Stimulated activated CD8-positive, alpha-beta memory T cell treated with anti-CD3 and anti-CD28 coated beads, Interleukin-2, amount 100 ng/mL, for 1 hour (primary cell): ENCODE data around the gene TMEM252.

Source experiments
- DNase-seq, 2 donors: peaks; one replicate each; pipeline ENCODE4 v3.0.0-alpha.2; 2020; ENCODE audit warnings: low read depth in 2 of 2

The TMEM252 gene, protein sequence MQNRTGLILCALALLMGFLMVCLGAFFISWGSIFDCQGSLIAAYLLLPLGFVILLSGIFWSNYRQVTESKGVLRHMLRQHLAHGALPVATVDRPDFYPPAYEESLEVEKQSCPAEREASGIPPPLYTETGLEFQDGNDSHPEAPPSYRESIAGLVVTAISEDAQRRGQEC

DNA sequence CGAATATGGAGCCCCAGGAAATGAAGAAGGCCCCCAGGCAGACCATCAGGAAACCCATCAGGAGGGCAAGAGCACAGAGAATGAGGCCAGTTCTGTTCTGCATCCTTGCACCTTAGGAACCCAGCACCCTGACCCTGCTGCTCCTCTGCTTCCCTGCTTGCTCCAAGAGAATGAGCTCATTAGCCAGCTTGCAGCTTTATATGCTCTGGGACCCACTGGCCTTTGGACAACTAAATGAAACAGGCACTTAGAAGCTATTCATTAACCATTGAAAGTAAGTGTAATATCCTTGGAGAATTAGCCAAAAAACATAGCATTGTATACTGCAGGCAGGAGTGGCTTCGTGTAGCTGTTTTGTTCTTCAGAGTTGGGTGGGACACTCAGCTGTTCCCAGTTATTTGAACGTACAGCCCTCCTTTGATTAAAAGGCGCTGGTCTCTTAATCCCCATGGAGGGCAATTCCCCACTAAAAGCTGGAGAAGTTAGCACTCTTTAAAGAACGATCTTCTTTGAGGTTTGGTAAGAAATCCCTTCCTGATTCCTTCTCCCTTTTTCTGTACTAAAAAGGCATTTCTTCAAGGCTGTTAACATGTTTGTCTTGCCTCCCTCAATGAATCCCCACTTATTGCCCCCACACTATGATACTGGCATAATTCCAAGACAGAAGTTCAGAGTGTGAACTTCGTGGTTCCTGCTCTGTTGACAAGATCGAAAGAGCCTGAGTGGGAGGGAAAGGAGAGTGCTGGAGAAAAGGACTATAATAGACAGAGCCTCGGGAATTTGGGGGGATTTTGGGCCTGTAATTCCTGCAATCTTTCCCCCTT, at the start of gene TMEM252:
TMEM252 (minus strand) TSS at position 172 of the 824 bp plus-strand sequence; CDS start at position 103, 69 bp downstream.
- no peak for DNase-seq

DNA sequence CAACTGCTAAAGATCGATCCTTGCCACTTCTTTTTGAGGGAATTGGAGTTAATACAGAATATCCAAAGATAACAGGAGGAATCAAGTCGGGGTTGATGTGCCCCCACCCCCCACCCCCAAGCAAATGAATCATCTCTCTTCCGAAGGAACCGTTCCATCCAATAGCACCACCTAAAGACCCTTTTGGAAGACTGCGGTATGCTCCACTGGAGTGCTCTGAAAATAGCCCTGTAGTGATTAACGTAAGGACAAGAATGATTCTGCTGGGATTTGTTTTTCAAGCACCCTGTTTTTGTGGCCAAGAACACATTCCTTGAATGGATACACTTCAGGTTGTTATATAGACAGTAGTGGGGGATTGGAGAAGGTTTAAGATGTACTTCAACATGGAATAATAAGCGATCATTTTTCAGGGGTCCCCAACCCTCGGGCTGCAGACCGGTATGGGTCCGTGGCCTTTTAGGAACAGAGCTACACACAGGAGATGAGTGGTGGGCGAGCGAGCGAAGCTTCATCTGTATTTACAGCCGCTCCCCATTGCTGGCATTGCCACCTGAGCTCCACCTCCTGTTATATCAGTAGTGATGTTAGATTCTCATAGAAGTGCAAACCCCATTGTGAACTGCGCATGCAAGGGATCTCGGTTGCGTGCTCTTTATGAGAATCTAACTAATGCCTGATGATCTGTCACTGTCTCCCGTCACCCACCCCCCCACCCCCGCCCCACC, 44.5 kb upstream of the TMEM252 start:
- DNase-seq, result no peak

DNA sequence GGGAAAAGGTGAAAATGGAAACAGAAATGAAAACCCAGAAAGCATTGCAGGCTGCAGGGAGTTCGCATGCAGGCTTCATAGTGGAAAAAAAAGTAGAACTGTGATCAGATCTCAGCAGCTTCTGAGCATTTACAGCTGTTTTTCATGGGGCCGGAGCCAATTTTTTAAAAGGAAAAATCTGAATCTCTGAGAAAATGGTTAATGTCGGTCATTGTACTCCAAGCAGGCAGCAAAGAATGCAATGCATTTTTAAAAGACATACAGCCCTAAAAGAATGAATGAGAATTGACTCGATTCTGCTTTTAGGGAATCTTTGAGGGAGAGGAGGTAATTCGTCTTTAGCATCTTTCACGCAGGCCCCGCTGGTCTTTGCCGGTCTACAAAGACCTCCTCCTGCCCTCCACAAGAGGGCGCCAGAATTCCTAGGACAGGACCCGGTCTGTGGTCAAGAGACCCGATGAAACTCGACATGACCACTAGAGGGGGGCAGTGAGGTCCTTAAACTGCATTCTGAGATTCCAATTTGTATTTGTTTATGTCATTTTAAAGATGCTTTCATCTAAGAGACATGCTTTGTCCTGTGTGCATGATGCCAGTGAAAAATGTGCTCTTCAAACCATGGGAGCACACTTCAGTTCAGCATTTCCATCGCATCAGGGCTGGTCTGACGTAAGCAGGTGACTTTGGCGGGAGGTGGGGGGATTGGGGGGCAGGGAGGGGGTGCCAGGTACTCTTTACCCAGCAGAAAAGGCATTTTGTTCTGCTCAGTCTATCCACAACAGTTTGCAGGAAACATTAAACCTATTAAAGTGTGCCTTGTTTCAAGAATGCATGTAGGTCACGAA, 43.7 kb upstream of the TMEM252 start:
- peak; percentile 49 to 56 for DNase-seq

DNA sequence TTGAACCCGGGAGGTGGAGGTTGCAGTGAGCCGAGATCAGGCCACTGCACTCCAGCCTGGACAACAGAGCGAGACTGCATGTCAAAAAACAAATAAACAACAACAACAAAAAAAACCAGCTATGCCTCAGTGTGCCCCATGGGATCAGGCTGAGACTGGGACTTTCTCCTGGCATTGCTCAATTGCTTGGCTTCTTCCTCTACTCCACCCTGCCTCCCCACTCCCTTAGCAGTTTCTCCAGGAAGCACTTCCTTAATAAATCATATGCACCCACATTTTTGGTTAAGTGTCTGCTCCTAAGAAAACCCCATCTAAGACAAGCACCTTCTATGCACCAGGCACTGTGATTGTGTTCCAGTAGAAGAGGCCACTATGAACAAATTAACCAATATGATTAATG, 41.0 kb upstream of the TMEM252 start:
- DNase-seq, result no peak

DNA sequence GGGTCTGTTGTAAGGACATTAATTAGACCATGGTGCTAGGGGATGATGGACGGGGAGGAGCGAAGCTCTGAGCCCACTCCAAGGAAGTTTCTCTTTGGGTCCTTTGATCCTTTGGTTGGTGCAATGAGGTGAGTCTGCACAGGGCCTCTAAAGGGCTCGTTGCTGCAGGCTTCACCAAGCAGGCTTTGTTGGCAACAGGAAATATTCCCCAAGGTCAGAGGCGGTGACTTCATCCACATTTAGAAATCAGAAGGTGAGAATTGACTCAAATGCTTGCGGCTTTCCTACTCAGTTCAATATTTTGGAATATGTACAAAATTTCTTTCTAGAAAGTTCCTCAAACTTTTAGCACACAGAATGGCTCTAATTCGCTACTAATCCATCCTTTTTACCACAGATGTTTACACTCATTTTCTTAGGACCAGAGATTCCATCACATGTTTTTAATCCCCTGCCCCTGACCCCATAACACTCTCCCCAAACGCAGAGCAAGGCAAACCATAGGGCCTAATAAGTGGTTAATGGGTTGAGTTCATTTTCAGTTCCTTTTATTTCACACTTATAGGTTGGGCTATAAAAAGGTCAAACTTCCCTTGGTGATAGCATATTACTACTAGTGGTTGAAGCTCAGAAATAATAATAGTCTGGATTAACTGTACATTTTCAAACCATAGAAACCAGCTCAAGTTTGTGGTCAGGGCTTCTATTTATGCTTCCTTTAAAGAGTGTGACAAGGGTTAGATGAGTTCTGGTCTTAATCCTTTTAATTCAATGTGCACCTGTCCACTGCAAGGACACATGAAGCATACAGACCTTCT, 37.3 kb upstream of the TMEM252 start:
- no peak for DNase-seq

DNA sequence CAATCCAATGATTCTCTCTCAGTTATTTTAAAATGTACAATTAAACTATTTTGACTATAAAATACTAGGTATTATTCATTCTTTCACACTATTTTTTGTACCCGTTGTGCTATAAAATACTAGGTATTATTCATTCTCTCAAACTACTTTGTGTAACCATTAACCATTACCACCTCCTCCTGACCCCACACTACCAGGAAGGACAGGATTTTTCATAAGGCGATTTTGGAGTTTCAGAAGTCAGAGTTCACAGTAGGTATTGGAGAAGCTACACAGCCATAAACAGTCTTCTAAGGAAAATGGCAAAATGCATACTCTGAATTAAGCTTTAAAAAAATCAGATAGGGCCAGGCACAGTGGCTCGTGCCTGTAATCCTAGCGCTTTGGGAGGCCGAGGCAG, 35.1 kb upstream of the TMEM252 start:
- no peak for DNase-seq

DNA sequence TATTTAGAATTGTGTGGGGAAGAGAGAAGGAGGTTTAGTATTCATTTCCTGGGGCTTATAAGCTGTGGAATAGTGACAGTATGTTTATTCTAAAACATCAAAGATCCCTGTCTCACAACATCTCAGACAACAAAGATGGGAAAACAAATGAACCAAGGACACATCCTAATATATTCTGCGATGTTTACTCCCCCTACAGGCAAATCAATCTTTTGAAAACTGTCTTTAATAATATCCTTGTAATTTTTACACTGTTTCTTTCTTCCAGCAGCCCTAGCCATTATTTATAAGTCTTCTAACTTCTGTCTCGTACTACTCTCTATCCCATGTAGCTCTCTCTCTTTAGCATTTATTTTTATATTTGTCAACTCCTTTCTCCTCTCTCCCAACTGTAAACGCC, 33.5 kb upstream of the TMEM252 start:
- DNase-seq, result no peak

DNA sequence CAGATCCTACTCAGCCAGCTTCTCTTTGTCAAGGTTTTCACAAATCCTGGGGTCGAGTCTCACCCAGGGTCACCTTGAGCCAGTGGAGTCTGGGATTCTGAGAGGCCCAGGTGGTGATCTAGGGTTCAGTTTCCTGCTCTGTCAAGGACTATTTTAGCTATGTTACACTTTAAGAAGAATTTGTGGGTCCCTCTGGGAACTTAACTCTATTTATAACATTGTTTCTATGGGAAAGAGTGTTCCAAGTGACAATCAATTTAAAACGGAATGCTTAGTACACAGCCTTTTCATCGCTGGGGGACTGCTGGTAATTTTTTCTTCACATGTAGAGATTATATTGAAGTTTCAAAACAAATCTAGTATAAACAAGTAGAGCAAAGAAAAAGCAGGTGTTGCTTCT, 26.9 kb upstream of the TMEM252 start:
- no peak for DNase-seq

DNA sequence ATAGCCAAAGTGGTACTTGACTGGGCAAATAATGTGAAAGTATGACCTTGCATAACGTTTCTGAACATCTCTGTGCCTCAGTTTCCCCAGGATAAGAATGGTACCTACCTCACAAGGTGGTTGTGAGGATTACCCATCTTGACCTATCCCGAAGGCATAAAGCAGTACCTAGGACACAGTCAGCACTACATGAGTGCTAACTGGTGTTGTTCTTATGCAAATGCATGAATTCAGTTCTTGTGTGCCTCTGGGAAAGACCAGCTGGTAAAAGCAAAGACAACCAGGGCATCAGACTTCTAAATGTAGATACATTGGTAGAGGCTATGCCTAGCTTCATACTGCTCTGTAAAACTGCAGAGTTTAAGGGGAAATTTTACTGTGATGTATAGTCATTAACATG, 21.8 kb upstream of the TMEM252 start:
- DNase-seq, result no peak

DNA sequence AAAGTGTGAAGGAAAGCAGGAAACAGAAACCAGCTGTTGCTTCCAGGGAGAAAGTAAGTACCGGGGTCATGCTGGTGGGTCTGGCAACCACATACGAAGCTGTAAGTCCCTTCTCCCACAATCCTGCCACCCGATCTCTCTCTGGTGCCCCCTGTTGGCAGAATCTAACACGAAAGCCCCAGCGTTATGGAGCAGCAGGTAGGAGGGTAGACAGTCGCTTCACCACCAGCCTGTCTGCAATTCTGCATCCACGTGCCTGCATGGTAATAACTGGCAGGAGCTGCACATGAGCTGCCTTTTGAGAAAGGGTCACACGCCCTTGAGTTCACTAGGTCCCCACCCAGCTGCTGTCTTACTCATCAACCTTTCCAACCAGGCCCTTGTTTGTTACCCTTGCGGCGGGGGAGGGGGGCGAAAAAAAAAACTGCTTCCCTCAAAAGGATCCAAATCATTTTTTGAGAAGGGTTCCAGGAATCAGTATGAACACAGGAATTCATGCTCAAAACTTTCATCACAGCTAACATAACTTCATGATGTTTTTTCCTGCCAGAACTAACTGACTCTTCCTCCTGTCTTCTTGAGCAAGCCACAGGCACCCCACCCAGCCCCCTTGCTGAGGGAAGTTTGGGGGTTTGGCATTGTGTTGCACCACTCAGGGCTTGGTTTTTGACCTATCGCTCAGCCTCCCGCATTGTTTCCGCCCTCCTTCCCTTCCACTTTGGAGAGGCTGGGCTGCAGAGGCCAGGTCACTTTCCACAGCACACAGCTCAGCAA, 19.6 kb upstream of the TMEM252 start:
- peak in 1 of 2 donors; percentile 3 for DNase-seq

DNA sequence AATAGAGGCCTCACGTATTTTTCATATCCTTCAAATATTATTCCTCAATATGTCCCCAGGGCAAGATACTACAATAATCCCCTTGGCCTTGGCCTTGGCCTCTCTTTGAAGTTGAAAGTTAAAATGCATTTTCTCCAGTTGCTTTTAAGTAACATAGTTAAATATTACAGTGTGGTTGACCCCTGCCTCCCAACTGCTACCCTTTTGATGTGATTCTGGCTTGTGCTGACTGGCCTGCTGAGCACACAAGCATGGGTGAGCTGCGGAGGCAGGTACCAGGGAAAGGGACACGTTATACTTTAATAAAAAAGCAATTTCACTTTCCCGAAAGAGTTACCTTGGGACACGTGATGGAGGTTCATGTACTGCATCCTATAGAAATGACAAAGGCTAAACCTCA, 17.9 kb upstream of the TMEM252 start:
- no peak for DNase-seq

DNA sequence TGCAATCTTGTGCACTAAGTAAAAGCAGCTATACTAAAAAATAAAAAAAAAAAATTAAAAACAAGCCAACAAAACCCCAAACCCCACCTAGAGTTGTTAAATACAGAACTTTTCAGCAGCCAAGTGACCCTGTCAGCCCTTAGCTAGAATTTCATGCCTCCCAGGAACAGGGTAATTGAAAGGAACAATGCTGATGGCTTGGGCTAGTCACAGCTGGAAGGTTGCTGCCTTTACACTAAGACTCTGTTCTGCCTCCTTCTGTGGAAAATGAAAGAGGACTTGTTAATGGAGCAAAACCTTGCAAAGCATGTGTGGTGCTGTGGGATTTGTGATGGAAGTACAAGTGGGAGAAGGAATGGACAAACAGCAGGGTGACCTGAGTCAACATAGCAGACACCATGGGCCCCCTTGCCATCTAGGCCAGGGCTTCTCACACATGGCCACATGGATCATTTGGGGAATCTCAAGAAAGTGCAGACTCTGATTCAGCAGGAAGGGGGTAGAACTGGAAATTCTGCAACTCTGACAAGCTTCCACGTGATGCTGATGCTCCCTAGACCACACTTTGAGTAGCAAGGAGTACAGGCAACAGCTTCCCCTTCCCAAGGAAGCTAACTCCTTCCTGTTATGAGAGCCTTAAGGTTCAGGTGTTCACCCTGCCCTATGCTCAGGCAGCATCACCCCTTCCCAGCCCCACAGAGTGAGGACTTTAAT, 14.9 kb upstream of the TMEM252 start:
- DNase-seq, result no peak

DNA sequence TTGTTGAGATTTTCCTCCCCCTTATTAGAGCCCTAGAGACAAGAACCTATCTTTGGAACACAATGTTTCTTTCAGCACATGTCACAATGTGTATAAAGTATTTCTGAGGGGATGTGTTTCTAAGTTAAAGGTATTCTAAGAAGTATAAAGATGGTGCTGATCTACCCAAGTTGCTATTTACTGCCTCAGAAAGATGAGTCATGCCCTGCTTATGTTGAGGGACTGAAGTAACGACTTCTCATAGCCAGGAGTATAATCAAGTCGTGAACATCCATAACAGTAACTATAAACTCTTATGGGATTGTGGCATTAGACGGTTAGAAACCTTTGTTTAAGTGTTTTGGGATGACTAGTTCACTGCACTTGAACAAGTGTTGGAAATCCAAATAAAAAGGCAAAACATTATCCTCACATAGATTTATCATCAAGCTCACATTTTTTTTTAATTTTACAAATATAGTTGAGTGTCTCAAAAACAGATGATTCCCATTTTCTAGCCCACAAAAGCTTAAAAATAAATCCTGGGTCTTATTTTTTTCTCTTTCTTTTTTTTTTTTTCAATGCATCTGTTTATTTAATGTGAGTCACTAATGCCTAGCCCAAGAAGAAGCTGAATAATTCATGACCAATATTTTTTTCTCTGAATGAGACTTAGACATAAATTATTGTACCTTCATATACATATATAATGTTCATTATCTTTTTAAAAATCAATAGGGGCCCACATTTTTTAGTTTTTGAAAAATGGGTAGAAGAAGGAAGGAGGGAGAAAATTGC, 12.2 kb upstream of the TMEM252 start:
- DNase-seq, result no peak

DNA sequence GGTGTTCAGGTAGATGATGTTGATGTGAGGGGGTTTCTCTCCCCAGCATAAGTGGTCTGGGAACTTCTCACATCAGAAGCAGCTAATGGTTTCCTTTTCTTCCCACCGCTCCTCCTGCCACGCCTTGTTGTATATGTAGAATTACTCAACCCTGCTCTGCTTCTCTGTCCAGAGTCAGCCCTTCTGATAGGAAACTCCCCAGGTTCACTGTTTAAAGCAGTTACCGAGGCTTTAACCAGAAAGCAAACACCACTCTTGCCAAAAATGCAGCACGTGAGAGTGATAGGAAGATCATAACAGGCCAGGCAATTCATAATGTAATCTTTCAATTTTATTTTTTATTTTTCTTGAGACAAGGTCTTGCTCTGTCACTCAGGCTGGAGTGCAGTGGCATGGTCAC, 10.5 kb upstream of the TMEM252 start:
- no peak for DNase-seq

DNA sequence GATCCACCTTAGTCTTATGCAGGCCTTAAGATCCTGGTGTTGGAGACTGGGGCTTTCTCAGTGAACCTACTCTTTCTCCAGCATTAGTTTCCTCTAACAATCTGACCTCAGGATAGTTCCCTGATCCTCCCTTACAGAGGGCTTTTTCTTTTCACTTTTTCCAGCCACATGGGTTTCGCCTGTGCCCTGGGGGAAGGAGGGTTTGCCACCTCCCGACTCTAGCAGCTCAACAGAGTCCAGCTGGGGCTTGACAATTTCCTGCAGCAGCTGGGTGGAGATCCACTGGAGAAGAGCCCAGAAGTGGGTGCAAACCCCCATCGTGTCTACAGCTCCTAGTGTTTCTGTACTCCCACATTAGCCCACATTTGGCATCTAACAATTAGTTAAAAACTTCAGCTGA, 7.6 kb upstream of the TMEM252 start:
- no peak for DNase-seq

DNA sequence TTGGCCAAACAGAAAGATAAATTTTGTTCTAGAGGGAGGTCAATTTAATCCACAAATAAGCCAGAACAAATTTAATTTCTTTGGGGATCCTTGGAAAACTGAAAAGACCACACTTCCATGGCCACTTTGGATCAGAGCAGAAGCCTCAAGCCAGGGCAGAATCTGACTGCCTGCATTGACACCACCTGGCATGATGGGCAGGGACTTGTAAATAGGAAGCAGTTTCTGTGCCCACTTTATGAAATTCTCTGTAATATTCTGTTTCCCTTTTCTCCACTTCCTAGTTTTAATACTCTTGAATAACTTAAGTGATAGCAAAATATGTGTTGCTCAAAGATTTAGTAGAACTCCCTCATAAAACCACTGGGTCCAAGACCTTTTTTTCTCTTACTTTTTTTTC, 6.7 kb upstream of the TMEM252 start:
- no peak for DNase-seq

DNA sequence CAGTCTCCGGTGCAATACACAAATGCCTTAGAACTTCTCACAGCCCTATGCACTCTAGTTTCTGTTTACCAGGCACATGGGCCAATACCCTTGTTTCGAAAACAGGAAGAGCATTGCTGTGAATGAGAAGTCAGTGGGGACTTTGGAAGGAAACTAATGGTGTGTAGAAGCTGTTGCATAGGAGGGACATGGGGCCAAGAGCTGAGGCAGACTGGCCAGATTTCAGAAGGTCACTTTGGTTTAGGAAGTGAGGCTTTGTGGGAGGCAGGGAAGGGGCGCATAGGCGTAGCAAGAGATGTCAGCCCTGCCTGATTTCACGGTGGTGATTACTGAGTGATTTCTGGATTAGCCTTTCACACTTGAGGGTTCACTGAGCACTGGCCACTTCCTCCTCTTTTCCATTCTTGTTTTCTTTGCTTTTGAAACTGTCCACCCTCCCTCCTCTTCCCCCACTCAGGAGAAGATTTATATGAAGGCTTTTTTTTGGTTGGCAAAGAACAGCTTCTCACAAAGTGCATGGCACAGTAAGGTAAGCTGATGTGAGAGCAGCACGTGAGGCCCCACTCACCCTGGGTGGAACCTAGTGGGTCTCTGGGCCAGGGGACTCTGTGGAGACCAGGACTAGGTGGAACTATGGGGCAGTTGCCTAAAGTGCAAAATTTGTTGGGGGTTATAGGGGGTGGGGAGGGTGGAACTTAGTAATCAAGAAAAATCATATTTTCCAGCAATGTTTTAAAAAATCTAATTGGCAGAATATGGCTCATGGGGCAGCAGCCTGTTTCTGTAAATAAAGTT, 6.1 kb upstream of the TMEM252 start:
- no peak for DNase-seq
